ENCODE data around the gene GLG1. TPM values are rescaled to one million over a fixed set of nuclear protein-coding genes. Genes with fewer than 3 reads are reported as not detected.
"Not testable (repeated sequence)": the region's sequence is repeated elsewhere in the genome, so short reads cannot be mapped to it uniquely, and the experiment has no call there.

Gene GLG1
- total RNA-seq, 1 donor from 2014 or later = 50.2 TPM

DNA sequence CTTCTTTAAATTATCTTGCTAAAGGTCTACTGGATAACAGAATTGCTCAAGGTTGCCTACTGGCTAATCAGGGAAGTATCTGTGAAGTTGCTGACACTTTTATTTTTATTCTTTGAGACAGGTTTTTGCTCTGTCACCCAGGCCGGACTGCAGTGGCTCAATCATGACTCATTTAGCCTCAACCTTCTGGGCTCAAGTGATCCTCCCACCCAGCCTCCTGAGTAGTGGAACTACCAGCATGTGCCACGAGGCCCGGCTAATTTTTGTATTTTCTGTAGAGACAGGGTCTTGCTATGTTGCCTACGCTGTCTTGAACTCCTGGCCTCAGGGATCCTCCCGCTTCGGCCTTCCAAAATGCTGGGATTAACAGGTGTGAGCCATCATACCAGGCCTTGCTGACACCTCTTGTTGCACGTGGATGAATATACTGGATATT is 43.1 kb downstream of the GLG1 start:
- H3K36me3 Mint-ChIP-seq (ENCODE audit: low read depth) = peaks cover 15% of the 10 kb centered on the region
- intact Hi-C loops (cut with micrococcal nuclease) = loop anchor here (5.0 kb wide), 1 partner anchor 43 kb away; the partner anchor contains the start of gene GLG1
- H3K4me1 Mint-ChIP-seq (ENCODE audit: low read depth) = peaks cover 35% of the 10 kb centered on the region
- DNase-seq (ENCODE audit: low spot score) = no peak
- H3K27ac Mint-ChIP-seq = no peak overlapping the region
- H3K27me3 Mint-ChIP-seq (ENCODE audit: low read depth) = no peaks in the 10 kb centered on the region
- no peak overlapping the region for H3K4me3 Mint-ChIP-seq (ENCODE audit: low read depth)
- no peaks in the 10 kb centered on the region for H3K9me3 Mint-ChIP-seq

DNA sequence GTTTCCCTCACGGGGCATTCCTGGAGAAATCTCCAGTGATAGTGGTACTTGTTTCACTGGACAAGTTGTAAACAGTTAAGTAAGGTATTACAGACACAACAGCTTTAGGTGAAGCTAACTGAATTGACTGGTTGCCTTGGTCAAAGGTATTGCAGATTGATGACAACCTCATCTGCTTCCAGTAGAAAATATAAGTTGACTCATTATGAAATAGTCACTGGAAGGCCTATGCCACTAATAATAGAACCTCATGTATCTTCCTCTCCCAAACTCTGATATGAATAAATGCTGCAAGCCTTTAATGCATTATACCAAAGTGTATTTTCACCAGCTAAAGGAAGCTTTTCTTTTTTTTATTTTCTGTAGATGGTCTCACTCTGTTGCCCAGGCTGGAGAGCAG is 44.8 kb downstream of the GLG1 start:
- Mint-ChIP-seq H3K27me3 (ENCODE audit: low read depth) (no peaks in the 10 kb centered on the region), H3K36me3 (ENCODE audit: low read depth) (peaks cover 15% of the 10 kb centered on the region), H3K27ac (no peak overlapping the region), H3K9me3 (no peaks in the 10 kb centered on the region), H3K4me1 (ENCODE audit: low read depth) (peaks cover 28% of the 10 kb centered on the region), H3K4me3 (ENCODE audit: low read depth) (no peak overlapping the region)
- DNase-seq (ENCODE audit: low spot score) = no peak
- intact Hi-C loops (cut with micrococcal nuclease) = loop anchor here (5.0 kb wide), 1 partner anchor 45 kb away; the partner anchor contains the start of gene GLG1

DNA sequence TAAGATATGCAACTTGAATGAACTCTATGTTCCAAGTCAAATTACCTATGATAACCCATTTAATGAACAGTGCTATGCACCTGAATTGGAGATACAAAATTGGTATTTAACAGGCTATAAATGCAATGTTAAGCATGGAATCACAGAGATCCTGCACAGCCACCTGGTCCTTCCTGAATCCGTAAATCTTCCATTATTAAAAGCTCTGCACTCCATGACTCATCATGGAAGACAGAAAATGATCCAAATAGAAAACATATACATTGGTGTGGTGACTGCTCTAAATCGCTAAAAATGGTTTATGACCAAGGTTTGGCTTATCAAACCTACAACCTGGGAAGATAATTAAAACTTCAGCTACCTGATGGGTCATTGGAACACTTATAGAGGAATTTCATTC is 45.3 kb downstream of the GLG1 start:
- H3K4me1 Mint-ChIP-seq (ENCODE audit: low read depth) = peaks cover 25% of the 10 kb centered on the region
- H3K4me3 Mint-ChIP-seq (ENCODE audit: low read depth) = no peak overlapping the region
- intact Hi-C loops (cut with micrococcal nuclease) = loop anchor here (5.0 kb wide), 1 partner anchor 46 kb away; the partner anchor contains the start of gene GLG1
- H3K36me3 Mint-ChIP-seq (ENCODE audit: low read depth) = peaks cover 12% of the 10 kb centered on the region
- no peaks in the 10 kb centered on the region for H3K27me3 Mint-ChIP-seq (ENCODE audit: low read depth)
- no peaks in the 10 kb centered on the region for H3K9me3 Mint-ChIP-seq
- no peak overlapping the region for H3K27ac Mint-ChIP-seq
- DNase-seq (ENCODE audit: low spot score) = no peak

DNA sequence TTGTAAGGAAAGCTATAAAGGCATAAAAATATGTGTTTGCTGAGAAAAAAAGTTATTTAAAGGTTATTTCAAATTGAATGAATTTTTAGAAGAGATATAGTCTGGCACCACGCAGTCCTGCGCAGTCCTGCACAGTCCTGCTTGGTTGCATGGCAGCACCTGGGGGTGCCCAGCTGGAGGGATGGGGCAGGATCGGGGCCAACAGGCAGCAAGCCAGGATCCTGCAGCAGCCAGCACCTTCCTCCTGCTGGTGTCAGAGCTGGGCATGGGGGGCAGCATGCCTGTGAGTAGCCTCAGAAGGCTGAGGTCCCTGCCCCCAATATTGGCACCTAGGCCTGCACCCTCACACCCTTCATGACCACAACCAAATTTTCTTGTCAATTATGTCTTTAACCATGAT is 46.0 kb downstream of the GLG1 start:
- peaks cover 12% of the 10 kb centered on the region for H3K36me3 Mint-ChIP-seq (ENCODE audit: low read depth)
- H3K9me3 Mint-ChIP-seq = no peaks in the 10 kb centered on the region
- DNase-seq (ENCODE audit: low spot score) = no peak
- peaks cover 23% of the 10 kb centered on the region for H3K4me1 Mint-ChIP-seq (ENCODE audit: low read depth)
- H3K27me3 Mint-ChIP-seq (ENCODE audit: low read depth) = no peaks in the 10 kb centered on the region
- no peak overlapping the region for H3K4me3 Mint-ChIP-seq (ENCODE audit: low read depth)
- no peak overlapping the region for H3K27ac Mint-ChIP-seq
- intact Hi-C loops (cut with micrococcal nuclease) = loop anchor here (5.0 kb wide), 1 partner anchor 46 kb away; the partner anchor contains the start of gene GLG1

- intact Hi-C loops (cut with micrococcal nuclease) = no loop called here
Observed at GRCh38 chr16:74558873-74559272, 48.0 kb downstream of the GLG1 start.

DNA sequence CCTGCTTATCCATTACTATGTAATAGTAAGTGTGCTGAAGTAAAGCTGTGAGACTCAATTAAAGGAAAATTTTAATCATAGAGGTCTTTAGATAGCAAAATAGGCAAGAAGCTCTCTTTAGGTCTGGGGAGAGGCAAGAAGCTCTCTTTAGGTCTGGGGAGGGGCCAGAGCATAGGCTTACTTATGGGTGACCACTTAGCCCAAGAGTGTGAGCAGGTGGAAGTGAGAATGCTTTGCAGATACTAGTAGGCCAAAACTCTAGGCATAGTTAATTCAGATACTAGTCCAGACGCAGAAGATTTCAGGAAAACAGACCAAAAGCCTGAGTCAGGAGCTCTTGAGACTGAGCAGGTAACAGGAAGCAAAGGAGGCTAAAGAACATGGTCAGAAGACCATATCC is 49.6 kb downstream of the GLG1 start:
- intact Hi-C loops (cut with micrococcal nuclease) = no loop called here
- Mint-ChIP-seq H3K36me3 (ENCODE audit: low read depth) (no peaks in the 10 kb centered on the region), H3K27me3 (ENCODE audit: low read depth) (no peaks in the 10 kb centered on the region), H3K4me1 (ENCODE audit: low read depth) (peaks cover 8% of the 10 kb centered on the region), H3K27ac (no peak overlapping the region), H3K9me3 (no peaks in the 10 kb centered on the region), H3K4me3 (ENCODE audit: low read depth) (no peak overlapping the region)
- DNase-seq (ENCODE audit: low spot score) = no peak

More at GRCh38 chr16:74558873-74559272, 48.0 kb downstream of the GLG1 start:
- no peaks in the 10 kb centered on the region for H3K36me3 Mint-ChIP-seq (ENCODE audit: low read depth)
- DNase-seq (ENCODE audit: low spot score) = no peak
- H3K4me1 Mint-ChIP-seq (ENCODE audit: low read depth) = peaks cover 11% of the 10 kb centered on the region
- H3K27me3 Mint-ChIP-seq (ENCODE audit: low read depth) = no peaks in the 10 kb centered on the region
- H3K27ac Mint-ChIP-seq = no peak overlapping the region
- H3K9me3 Mint-ChIP-seq = no peaks in the 10 kb centered on the region
- no peak overlapping the region for H3K4me3 Mint-ChIP-seq (ENCODE audit: low read depth)

GRCh38 chr16:74556375-74556922 is 50.5 kb downstream of the GLG1 start:
- no peak for DNase-seq (ENCODE audit: low spot score)
- Mint-ChIP-seq H3K27me3 (ENCODE audit: low read depth) (no peaks in the 10 kb centered on the region), H3K4me3 (ENCODE audit: low read depth) (no peak overlapping the region)

GRCh38 chr16:74552357-74552756 is 54.6 kb downstream of the GLG1 start:
- H3K4me3 Mint-ChIP-seq (ENCODE audit: low read depth); H3K27ac Mint-ChIP-seq; H3K27me3 Mint-ChIP-seq (ENCODE audit: low read depth); H3K9me3 Mint-ChIP-seq; H3K36me3 Mint-ChIP-seq (ENCODE audit: low read depth); DNase-seq (ENCODE audit: low spot score); H3K4me1 Mint-ChIP-seq (ENCODE audit: low read depth); intact Hi-C loops (cut with micrococcal nuclease): not testable (repeated sequence)

More at GRCh38 chr16:74556375-74556922, 50.5 kb downstream of the GLG1 start:
- no peaks in the 10 kb centered on the region for H3K36me3 Mint-ChIP-seq (ENCODE audit: low read depth)
- H3K4me1 Mint-ChIP-seq (ENCODE audit: low read depth) = peaks cover 5% of the 10 kb centered on the region
- intact Hi-C loops (cut with micrococcal nuclease) = no loop called here
- no peaks in the 10 kb centered on the region for H3K9me3 Mint-ChIP-seq
- H3K27ac Mint-ChIP-seq = no peak overlapping the region

DNA sequence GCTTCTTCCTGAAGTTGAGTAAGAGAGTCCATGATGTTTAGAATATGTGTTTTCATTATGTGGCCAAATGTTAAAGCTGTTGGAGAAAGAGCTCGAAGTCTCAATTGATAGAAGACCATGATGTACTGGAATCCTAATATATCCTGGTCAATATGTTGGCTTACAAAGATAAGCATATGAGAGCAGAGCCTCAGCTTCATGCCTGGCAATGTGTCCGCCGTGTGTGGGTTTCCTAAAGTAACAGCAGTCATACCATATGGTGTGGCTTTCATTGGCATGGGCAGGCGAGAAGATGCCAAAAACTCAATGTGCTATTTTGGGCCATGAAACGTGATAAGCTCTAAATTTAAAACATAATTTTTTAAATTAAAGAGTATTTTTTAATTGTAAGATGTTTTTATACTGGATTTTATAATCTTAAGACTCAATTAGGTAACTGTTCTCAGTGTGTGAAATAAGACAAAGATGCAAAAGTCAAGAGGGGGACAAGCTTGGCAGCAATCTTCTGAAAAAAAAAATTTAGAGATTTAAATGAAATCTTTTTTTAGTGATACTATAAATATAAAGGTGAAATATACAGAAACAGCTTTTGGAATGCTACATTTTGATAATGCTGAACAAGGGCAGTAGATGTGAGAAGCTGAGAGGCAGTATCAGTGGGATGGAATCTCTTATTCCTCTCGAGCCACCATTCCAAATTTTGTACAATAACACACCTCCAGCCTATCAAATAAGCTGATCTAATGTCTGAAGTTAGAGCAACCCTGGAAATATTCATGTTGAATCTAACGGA is 56.5 kb downstream of the GLG1 start:
- DNase-seq (ENCODE audit: low spot score); H3K27me3 Mint-ChIP-seq (ENCODE audit: low read depth); H3K36me3 Mint-ChIP-seq (ENCODE audit: low read depth); H3K4me1 Mint-ChIP-seq (ENCODE audit: low read depth); intact Hi-C loops (cut with micrococcal nuclease); H3K4me3 Mint-ChIP-seq (ENCODE audit: low read depth); H3K27ac Mint-ChIP-seq; H3K9me3 Mint-ChIP-seq: not testable (repeated sequence)

DNA sequence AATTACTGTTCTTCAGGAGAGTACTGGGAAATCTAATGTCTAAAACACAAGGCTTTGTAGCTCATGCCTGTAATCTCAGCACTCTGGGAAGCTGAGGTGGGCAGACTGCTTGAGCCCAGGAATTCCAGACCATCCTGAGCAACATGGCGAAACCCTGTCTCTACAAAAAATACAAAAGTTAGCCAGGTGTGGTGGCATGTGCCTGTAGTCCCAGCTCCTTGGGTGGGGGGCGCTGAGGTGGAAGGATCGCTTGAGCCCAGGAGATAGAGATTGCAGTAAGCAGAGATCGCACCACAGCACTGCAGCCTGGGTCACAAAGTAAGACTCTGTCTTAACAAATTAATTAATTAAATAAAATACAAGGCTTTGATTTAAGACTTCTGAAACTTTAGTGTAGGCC is 60.8 kb downstream of the GLG1 start:
- H3K27me3 Mint-ChIP-seq (ENCODE audit: low read depth); intact Hi-C loops (cut with micrococcal nuclease); H3K4me1 Mint-ChIP-seq (ENCODE audit: low read depth); H3K9me3 Mint-ChIP-seq; H3K36me3 Mint-ChIP-seq (ENCODE audit: low read depth); DNase-seq (ENCODE audit: low spot score); H3K4me3 Mint-ChIP-seq (ENCODE audit: low read depth); H3K27ac Mint-ChIP-seq: not testable (repeated sequence)

- DNase-seq (ENCODE audit: low spot score); H3K27ac Mint-ChIP-seq; H3K4me1 Mint-ChIP-seq (ENCODE audit: low read depth); H3K36me3 Mint-ChIP-seq (ENCODE audit: low read depth); H3K9me3 Mint-ChIP-seq; intact Hi-C loops (cut with micrococcal nuclease); H3K4me3 Mint-ChIP-seq (ENCODE audit: low read depth); H3K27me3 Mint-ChIP-seq (ENCODE audit: low read depth): not testable (repeated sequence)
Observed at GRCh38 chr16:74542911-74543578, 63.9 kb downstream of the GLG1 start.

GRCh38 chr16:74540663-74541062 is 66.3 kb downstream of the GLG1 start:
- H3K9me3 Mint-ChIP-seq; H3K4me1 Mint-ChIP-seq (ENCODE audit: low read depth); H3K27me3 Mint-ChIP-seq (ENCODE audit: low read depth); H3K27ac Mint-ChIP-seq; H3K36me3 Mint-ChIP-seq (ENCODE audit: low read depth); H3K4me3 Mint-ChIP-seq (ENCODE audit: low read depth); DNase-seq (ENCODE audit: low spot score); intact Hi-C loops (cut with micrococcal nuclease): not testable (repeated sequence)

GRCh38 chr16:74538801-74539200 is 68.1 kb downstream of the GLG1 start:
- intact Hi-C loops (cut with micrococcal nuclease); H3K9me3 Mint-ChIP-seq: not testable (repeated sequence)

More at GRCh38 chr16:74538801-74539200, 68.1 kb downstream of the GLG1 start:
- not testable (repeated sequence) for H3K27ac Mint-ChIP-seq; H3K4me1 Mint-ChIP-seq (ENCODE audit: low read depth); H3K4me3 Mint-ChIP-seq (ENCODE audit: low read depth); H3K36me3 Mint-ChIP-seq (ENCODE audit: low read depth); H3K27me3 Mint-ChIP-seq (ENCODE audit: low read depth); DNase-seq (ENCODE audit: low spot score)

All from activated T-helper 2 cell treated with anti-CD3 and anti-CD28 coated beads, Interferon-gamma antibody, Interleukin-2, Interleukin-4, amounts not matched to agents 10 μg/mL and 5 μg/mL and 100 μg/mL, durations not matched to agents 14 hours and 24 hours and 36 hours (primary cell).